ENCODE results near the gene PDXK. TPM values are rescaled to one million over a fixed set of nuclear protein-coding genes. Genes with fewer than 3 reads are reported as not detected.

The PDXK gene
- total RNA-seq, 4 donors from 2014 or later = 122 to 156 (median 143) TPM

- H3K4me3 ChIP-seq = no peak overlapping the region
- no peak for DNase-seq (ENCODE audit: low spot score in 2 of 2)
- TF ChIP-seq EP300 (IDR thresholded peaks at IDR 0.05) (no peak), CTCF (IDR thresholded peaks at IDR 0.05) (no peak), POLR2A (IDR thresholded peaks at IDR 0.05) (no peak)
Observed at GRCh38 chr21:43758811-43759210, 39.9 kb downstream of the PDXK start.

GRCh38 chr21:43759651-43760050 lies 40.7 kb downstream of the PDXK start:
- Histone ChIP-seq H3K36me3 (peaks cover 0 to 90% (median 13%) of the 10 kb centered on the region in 3 donors), H3K4me1 (peaks cover 0 to 33% (median 0%) of the 10 kb centered on the region in 4 donors), H3K27me3 (no peaks in the 10 kb centered on the region), H3K27ac (peak overlapping the region in 2 of 4 donors; percentile 64 to 68), H3K4me3 (no peak overlapping the region), H3K9me3 (peaks cover 0 to 5% (median 0%) of the 10 kb centered on the region in 4 donors)
- TF ChIP-seq EP300 (IDR thresholded peaks at IDR 0.05) = no peak
- TF ChIP-seq POLR2A (IDR thresholded peaks at IDR 0.05) = no peak
- TF ChIP-seq CTCF (IDR thresholded peaks at IDR 0.05) = no peak
- 92 to 93% methylated on average over 19 of the region's 19 CpGs for WGBS, 2 donors
- no peak for DNase-seq (ENCODE audit: low spot score in 2 of 2)

More at GRCh38 chr21:43758811-43759210, 39.9 kb downstream of the PDXK start:
- Histone ChIP-seq H3K9me3 (peaks cover 0 to 5% (median 0%) of the 10 kb centered on the region in 4 donors), H3K27me3 (no peaks in the 10 kb centered on the region), H3K27ac (peak overlapping the region; percentile 27 to 71 (median 62)), H3K4me1 (peaks cover 0 to 34% (median 0%) of the 10 kb centered on the region in 4 donors), H3K36me3 (peaks cover 2 to 94% (median 21%) of the 10 kb centered on the region in 3 donors)
- WGBS, 2 donors = 73 to 80% methylated on average over 10 of the region's 10 CpGs

- 85 to 88% methylated on average over 22 of the region's 22 CpGs for WGBS, 2 donors
- Histone ChIP-seq H3K36me3 (peaks cover 0 to 82% (median 11%) of the 10 kb centered on the region in 3 donors), H3K4me1 (peaks cover 0 to 30% (median 0%) of the 10 kb centered on the region in 4 donors), H3K27me3 (no peaks in the 10 kb centered on the region), H3K9me3 (peaks cover 0 to 5% (median 0%) of the 10 kb centered on the region in 4 donors), H3K27ac (no peak overlapping the region), H3K4me3 (no peak overlapping the region)
- no peak for TF ChIP-seq EP300 (IDR thresholded peaks at IDR 0.05)
- TF ChIP-seq POLR2A (IDR thresholded peaks at IDR 0.05) = no peak
- TF ChIP-seq CTCF (IDR thresholded peaks at IDR 0.05) = no peak
- DNase-seq (ENCODE audit: low spot score in 2 of 2) = no peak
Observed at GRCh38 chr21:43760391-43760958, 41.5 kb downstream of the PDXK start.

GRCh38 chr21:43761886-43762285 lies 43.0 kb downstream of the PDXK start:
- H3K27me3 ChIP-seq = no peaks in the 10 kb centered on the region
- peaks cover 0 to 5% (median 0%) of the 10 kb centered on the region in 4 donors for H3K9me3 ChIP-seq
- peaks cover 0 to 68% (median 4%) of the 10 kb centered on the region in 3 donors for H3K36me3 ChIP-seq
- TF ChIP-seq CTCF (IDR thresholded peaks at IDR 0.05) = no peak
- 92 to 96% methylated on average over 15 to 18 of the region's 18 CpGs for whole genome bisulfite sequencing, 2 donors
- H3K4me1 ChIP-seq = peaks cover 0 to 28% (median 0%) of the 10 kb centered on the region in 4 donors
- no peak overlapping the region for H3K4me3 ChIP-seq
- DNase-seq (ENCODE audit: low spot score in 2 of 2) = no peak
- H3K27ac ChIP-seq = no peak overlapping the region

- Histone ChIP-seq H3K4me3 (no peak overlapping the region), H3K27me3 (no peaks in the 10 kb centered on the region), H3K36me3 (peaks cover 0 to 61% (median 4%) of the 10 kb centered on the region in 3 donors), H3K9me3 (peaks cover 0 to 5% (median 0%) of the 10 kb centered on the region in 4 donors), H3K4me1 (peaks cover 0 to 28% (median 0%) of the 10 kb centered on the region in 4 donors), H3K27ac (no peak overlapping the region)
- WGBS, 2 donors = 94 to 96% methylated on average over 7 to 15 of the region's 15 CpGs
- DNase-seq (ENCODE audit: low spot score in 2 of 2) = no peak
- TF ChIP-seq EP300 (IDR thresholded peaks at IDR 0.05) (no peak), CTCF (IDR thresholded peaks at IDR 0.05) (no peak), POLR2A (IDR thresholded peaks at IDR 0.05) (no peak)
Observed at GRCh38 chr21:43762303-43763128, 43.6 kb downstream of the PDXK start.

All from tibial nerve (tissue), 4 donors.